Coronary artery (tissue), 2 donors: ENCODE measurements around the gene IGSF3.

Source experiments
- DNase-seq: peaks from one replicate; pipeline ENCODE4 v3.0.0-alpha.2; 2017; ENCODE audit warnings: low spot score
- H3K27ac ChIP-seq, 2 donors: fragments of 200-600 bp; sonication (generic); one replicate each; pipeline ENCODE4 v1.5.1; 2016 to 2019
- H3K4me3 ChIP-seq: fragments of 200-600 bp; sonication (generic); 2 replicates; pipeline ENCODE4 v1.5.1; 2016; ENCODE audit warnings: mild to moderate bottlenecking, moderate library complexity
- TF ChIP-seq, protein P1 (sequence below): fragments of 200-600 bp; sonication (generic); IDR thresholded peaks from one replicate; pipeline ENCODE4 v1.5.1; 2019; ENCODE audit warnings: antibody characterized with exemption

IGSF3 gene

DNA sequence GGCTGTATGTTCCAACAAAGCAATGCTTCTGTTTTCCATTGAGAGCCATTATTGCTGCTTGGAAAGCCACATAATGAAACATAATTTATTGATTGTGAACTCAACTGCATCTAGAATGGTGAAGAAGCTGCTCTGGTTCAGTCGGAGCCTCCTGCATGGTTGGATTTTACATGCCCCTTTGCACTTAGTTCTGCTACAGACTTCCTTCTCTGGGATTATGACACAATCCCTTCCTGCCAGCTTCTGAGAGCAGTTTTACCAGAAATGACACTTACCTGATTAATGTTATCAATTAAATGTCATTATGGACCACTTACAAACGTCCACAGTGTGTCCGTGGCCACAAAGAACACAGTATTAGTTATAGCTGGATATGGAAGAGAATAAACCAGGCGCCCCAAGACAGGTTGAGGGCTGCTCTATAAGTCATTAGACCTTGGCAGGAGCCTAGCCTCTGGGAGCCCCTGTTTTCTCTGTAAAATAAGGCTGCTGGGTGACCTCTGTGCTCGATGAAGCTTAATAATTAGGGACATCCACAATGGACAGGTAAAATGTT, 89.7 kb downstream of the IGSF3 start:
- no peak for DNase-seq
- H3K27ac ChIP-seq, result no peak overlapping the region
- TF ChIP-seq, protein P1, sequence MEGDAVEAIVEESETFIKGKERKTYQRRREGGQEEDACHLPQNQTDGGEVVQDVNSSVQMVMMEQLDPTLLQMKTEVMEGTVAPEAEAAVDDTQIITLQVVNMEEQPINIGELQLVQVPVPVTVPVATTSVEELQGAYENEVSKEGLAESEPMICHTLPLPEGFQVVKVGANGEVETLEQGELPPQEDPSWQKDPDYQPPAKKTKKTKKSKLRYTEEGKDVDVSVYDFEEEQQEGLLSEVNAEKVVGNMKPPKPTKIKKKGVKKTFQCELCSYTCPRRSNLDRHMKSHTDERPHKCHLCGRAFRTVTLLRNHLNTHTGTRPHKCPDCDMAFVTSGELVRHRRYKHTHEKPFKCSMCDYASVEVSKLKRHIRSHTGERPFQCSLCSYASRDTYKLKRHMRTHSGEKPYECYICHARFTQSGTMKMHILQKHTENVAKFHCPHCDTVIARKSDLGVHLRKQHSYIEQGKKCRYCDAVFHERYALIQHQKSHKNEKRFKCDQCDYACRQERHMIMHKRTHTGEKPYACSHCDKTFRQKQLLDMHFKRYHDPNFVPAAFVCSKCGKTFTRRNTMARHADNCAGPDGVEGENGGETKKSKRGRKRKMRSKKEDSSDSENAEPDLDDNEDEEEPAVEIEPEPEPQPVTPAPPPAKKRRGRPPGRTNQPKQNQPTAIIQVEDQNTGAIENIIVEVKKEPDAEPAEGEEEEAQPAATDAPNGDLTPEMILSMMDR, result no peak
- no peak overlapping the region for H3K4me3 ChIP-seq

DNA sequence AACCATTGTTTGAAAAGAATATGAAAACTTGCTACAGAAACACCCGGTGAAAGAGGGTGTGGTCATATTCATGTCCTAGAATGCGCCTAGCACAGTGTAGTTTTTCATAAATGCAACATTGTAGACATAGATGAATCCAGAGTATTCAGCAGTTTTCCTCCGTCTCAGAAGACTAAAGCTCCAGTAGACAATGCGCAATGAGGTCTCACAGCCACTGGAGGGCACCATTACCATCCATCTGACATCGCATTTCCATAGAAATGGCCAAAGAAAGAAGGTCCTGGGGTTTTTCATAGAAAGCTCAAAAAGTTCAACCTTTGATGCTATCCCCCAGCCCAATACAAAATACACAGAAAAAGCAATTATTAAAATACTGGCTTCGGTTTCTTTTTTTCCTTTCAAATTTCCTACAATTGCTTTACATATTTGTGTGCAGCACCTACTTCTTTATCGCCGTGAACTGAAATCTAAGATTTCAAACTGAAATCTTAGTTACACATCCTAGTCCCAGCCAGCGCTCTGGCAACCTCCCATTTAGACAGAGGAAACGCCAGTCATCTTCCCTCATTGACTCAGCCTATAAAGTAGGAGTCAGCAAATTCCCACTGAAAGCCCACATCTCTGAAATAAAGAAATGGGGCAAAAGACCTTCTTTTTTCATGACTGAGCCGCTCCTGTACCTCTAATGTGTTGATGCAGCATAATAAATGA, 92.8 kb downstream of the IGSF3 start:
- H3K27ac ChIP-seq, result no peak overlapping the region
- TF ChIP-seq, protein P1, result peak; percentile 79
- DNase-seq, result no peak
- H3K4me3 ChIP-seq, result no peak overlapping the region

DNA sequence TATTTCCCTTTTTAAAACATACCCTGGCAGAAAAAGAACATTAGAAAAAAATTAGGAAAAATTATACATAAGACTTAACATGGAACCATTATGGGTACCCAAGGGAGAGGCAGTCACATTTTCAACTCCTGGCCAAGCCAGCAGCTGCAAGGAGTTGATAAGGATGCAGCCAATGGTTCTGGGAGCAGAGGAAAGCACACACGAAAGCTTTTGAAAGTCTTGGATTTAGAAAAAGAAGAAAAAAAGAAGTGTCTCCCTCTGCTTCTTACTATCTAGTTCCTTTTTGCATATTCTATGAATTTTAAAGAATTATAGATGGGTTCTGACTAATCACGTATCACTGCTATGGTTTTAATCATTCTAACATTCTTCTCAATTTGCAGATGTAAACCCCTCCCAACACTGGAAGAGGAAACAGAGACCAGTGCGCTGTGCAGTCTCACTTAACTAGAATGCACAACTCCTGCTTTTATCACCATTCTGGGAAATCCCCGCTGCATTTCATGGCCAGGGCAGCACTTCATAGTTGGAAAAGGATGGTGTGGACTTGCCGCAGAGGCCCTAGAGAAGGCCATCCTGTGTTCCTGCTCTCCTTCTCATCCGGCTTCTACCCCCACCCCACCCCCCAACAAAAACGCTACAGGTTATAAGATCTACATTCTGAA, 94.0 kb downstream of the IGSF3 start:
- TF ChIP-seq, protein P1, result no peak
- no peak overlapping the region for H3K27ac ChIP-seq
- no peak overlapping the region for H3K4me3 ChIP-seq
- no peak for DNase-seq

DNA sequence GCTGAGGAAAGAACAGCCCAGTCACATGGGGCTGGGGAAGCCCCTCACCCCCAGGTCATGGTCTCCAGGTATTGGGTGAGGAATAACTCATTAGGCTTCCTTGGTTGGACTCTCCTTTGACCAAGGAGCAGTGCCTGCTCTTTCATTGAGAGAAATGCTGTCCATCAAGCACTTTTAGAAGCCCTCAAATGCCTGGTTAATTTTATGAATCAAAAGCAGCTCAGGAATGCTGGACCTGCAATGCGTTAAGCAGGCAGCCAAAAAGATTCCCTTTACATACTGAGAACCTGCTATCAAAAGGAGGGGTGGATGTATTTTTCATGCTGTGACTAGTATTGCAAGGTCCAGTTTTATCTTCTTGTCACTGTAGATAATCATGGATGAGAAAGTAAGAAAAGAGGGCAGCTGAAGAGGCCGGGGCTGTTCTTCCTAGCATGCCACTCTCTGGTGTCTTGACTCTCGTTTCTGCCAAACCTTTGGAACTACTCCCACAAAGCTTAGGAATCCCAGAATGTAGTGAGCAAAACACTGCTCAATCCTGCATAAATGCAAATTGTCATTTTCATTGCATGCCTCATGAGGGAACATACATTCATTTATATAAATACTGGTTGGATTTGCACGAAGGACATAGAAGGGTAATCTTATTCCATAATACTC, 94.6 kb downstream of the IGSF3 start:
- no peak for DNase-seq
- Histone ChIP-seq H3K27ac (no peak overlapping the region), H3K4me3 (no peak overlapping the region)
- TF ChIP-seq, protein P1, result no peak

DNA sequence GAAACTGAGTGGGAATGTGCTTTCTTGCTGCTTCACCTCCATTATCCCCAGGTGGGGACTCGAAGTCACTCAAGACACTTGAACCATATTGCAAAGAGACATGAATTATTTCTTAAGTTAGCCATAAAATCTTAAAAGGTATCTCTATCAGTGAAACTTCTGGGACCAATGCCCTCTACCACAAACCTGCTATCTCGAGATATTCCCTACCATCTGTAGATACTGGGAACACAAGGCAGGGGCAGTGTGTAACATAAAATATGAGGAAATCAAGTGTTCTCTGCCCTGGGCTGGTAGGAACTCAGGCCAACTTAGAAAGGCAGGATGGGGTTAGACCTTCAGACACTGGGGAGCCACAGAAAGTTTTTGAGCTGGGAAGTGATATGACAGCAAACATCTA, 95.4 kb downstream of the IGSF3 start:
- no peak for DNase-seq
- TF ChIP-seq, protein P1, result no peak
- no peak overlapping the region for H3K27ac ChIP-seq
- no peak overlapping the region for H3K4me3 ChIP-seq

DNA sequence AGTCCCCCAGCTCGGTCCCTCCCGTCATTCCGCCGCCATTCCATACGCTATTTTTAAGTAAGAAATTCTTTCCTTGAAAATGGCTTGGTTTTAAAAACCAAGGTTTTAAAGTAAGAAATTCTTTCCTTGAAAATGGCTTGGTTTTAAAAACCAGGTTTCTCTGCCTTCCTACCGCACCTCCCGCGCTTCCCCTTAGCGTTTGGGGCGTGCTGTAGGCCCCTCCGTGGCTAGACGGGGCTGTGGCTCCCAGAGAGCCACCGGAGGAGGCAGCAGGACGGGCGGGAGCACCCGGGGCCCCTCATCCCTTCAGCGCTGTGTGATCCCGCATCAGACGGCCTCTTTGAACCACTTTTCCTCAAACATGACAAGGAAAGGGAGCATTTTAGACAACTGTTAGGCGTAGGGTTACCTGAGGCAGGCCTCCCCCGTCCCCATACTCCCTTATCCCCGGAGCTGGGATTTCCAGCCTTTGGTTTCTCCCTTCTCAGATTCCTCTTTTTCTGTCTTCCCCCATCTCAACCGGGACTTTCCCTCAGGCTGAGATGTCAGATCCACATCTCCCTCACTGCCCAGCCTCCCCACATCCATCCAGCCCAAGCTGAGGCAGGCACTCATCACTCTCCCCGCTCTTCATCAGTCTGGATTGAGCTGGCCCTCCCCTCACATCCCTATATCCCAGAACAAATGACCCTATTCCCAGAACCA, 96.2 kb downstream of the IGSF3 start:
- Histone ChIP-seq H3K27ac (peak overlapping the region; percentile 99), H3K4me3 (peak overlapping the region; percentile 91)
- DNase-seq, result no peak
- TF ChIP-seq, protein P1, result no peak
